ENCODE results near the gene ENDOU.
"Not testable (repeated sequence)": the region's sequence is repeated elsewhere in the genome, so short reads cannot be mapped to it uniquely, and the experiment has no call there.

The ENDOU gene

GRCh38 chr12:47687636-47688035 is 37.7 kb downstream of the ENDOU start:
- no peak for DNase-seq (ENCODE audit: low spot score)

- DNase-seq (ENCODE audit: low spot score): peak; percentile 73
Measured at GRCh38 chr12:47686645-47687240, 38.5 kb downstream of the ENDOU start.

- no peak for DNase-seq (ENCODE audit: low spot score)
Measured at GRCh38 chr12:47679785-47680184, 45.5 kb downstream of the ENDOU start.

- DNase-seq (ENCODE audit: low spot score): no peak
Measured at GRCh38 chr12:47672068-47672467, 53.2 kb downstream of the ENDOU start.

- DNase-seq (ENCODE audit: low spot score): not testable (repeated sequence)
Measured at GRCh38 chr12:47667935-47668334, 57.4 kb downstream of the ENDOU start.
